Activated CD4-positive, alpha-beta memory T cell treated with anti-CD3 and anti-CD28 coated beads, Interleukin-2, amount 10 ng/mL, durations not matched to agents 7 days and 5 days (primary cell): ENCODE data around the gene WDR89. TPM values are rescaled to one million over a fixed set of nuclear protein-coding genes. Genes with fewer than 3 reads are reported as not detected.
"Not testable (repeated sequence)": the region's sequence is repeated elsewhere in the genome, so short reads cannot be mapped to it uniquely, and the experiment has no call there.

Source experiments
- CTCF ChIA-PET: fragments of 350-600 bp; sonication (Branson Sonifier 250); formaldehyde crosslinking; loops from one replicate; lab custom pipeline; 2021; ENCODE audit warnings: antibody characterized with exemption, inconsistent platforms; lab: Charles Lee
- POLR2A ChIA-PET: fragments of 350-600 bp; sonication (Branson Sonifier 250); formaldehyde crosslinking; loops from one replicate; lab custom pipeline; 2021; ENCODE audit warnings: antibody characterized with exemption; lab: Charles Lee
- DNase-seq: peaks from one replicate; pipeline ENCODE4 v3.0.0-alpha.2; 2020
- H3K27ac Mint-ChIP-seq: one replicate; pipeline ENCODE4 v1.8.0; 2021; ENCODE audit warnings: mild to moderate bottlenecking, mixed read lengths
- H3K27me3 Mint-ChIP-seq: one replicate; pipeline ENCODE4 v1.8.0; 2021; ENCODE audit warnings: mixed read lengths
- H3K36me3 Mint-ChIP-seq: one replicate; pipeline ENCODE4 v1.8.0; 2021; ENCODE audit warnings: low read depth, mixed read lengths
- H3K4me1 Mint-ChIP-seq: one replicate; pipeline ENCODE4 v1.8.0; 2021; ENCODE audit warnings: mixed read lengths
- H3K4me3 Mint-ChIP-seq: one replicate; pipeline ENCODE4 v1.8.0; 2021; ENCODE audit warnings: mild to moderate bottlenecking, mixed read lengths
- H3K9me3 Mint-ChIP-seq: one replicate; pipeline ENCODE4 v1.8.0; 2021; ENCODE audit warnings: mixed read lengths
- total RNA-seq, 2 experiments: library from RNA; stranded (reverse); gene quantifications; one replicate each; pipeline ENCODE4 v1.2.3, GENCODE V29; 2021

The WDR89 gene
- total RNA-seq, 2 experiments from 2014 or later: 20.1 to 21.9 TPM

GRCh38 chr14:63611078-63611477, 30.6 kb downstream of the WDR89 start:
- H3K9me3 Mint-ChIP-seq: no peaks in the 10 kb centered on the region
- POLR2A ChIA-PET: no interaction called here
- H3K36me3 Mint-ChIP-seq: peaks cover 31% of the 10 kb centered on the region
- H3K4me1 Mint-ChIP-seq: peaks cover 10% of the 10 kb centered on the region
- no peak for DNase-seq
- H3K4me3 Mint-ChIP-seq: no peak overlapping the region
- CTCF ChIA-PET: interaction anchor here (0.7 kb wide), 2 partner anchors 31 to 73 kb away, joined by 4 to 5 read pairs; no protein-coding TSS in a partner anchor
- H3K27me3 Mint-ChIP-seq: no peaks in the 10 kb centered on the region
- H3K27ac Mint-ChIP-seq: no peak overlapping the region

GRCh38 chr14:63605041-63605532, 36.6 kb downstream of the WDR89 start:
- DNase-seq: no peak
- H3K4me1 Mint-ChIP-seq: no peaks in the 10 kb centered on the region
- H3K27ac Mint-ChIP-seq: no peak overlapping the region
- no peak overlapping the region for H3K4me3 Mint-ChIP-seq
- ChIA-PET CTCF (no interaction called here), POLR2A (no interaction called here)
- no peaks in the 10 kb centered on the region for H3K9me3 Mint-ChIP-seq
- no peaks in the 10 kb centered on the region for H3K27me3 Mint-ChIP-seq
- H3K36me3 Mint-ChIP-seq: peaks cover 30% of the 10 kb centered on the region

- ChIA-PET POLR2A (no interaction called here), CTCF (no interaction called here)
- no peaks in the 10 kb centered on the region for H3K4me1 Mint-ChIP-seq
These were observed 37.0 kb downstream of the WDR89 start for GRCh38 chr14:63604626-63605025.

GRCh38 chr14:63603749-63604277, 37.9 kb downstream of the WDR89 start:
- no peaks in the 10 kb centered on the region for H3K4me1 Mint-ChIP-seq
- H3K27me3 Mint-ChIP-seq: no peaks in the 10 kb centered on the region
- H3K9me3 Mint-ChIP-seq: peaks cover 5% of the 10 kb centered on the region
- H3K4me3 Mint-ChIP-seq: no peak overlapping the region
- no peak overlapping the region for H3K27ac Mint-ChIP-seq
- DNase-seq: no peak
- H3K36me3 Mint-ChIP-seq: peaks cover 36% of the 10 kb centered on the region
- POLR2A ChIA-PET: no interaction called here
- CTCF ChIA-PET: no interaction called here

More at GRCh38 chr14:63604626-63605025, 37.0 kb downstream of the WDR89 start:
- no peak for DNase-seq
- peaks cover 29% of the 10 kb centered on the region for H3K36me3 Mint-ChIP-seq
- no peak overlapping the region for H3K4me3 Mint-ChIP-seq
- no peak overlapping the region for H3K27ac Mint-ChIP-seq
- no peaks in the 10 kb centered on the region for H3K9me3 Mint-ChIP-seq
- no peaks in the 10 kb centered on the region for H3K27me3 Mint-ChIP-seq

GRCh38 chr14:63598807-63599206, 42.9 kb downstream of the WDR89 start:
- Mint-ChIP-seq H3K4me1 (peaks cover 3% of the 10 kb centered on the region), H3K4me3 (no peak overlapping the region), H3K9me3 (peaks cover 29% of the 10 kb centered on the region), H3K36me3 (peaks cover 61% of the 10 kb centered on the region), H3K27me3 (no peaks in the 10 kb centered on the region), H3K27ac (no peak overlapping the region)
- POLR2A ChIA-PET: no interaction called here
- CTCF ChIA-PET: interaction anchor here (1.8 kb wide), 1 partner anchor 171 kb away, joined by 4 read pairs; no protein-coding TSS in a partner anchor
- DNase-seq: no peak

- POLR2A ChIA-PET: no interaction called here
- Mint-ChIP-seq H3K27me3 (no peaks in the 10 kb centered on the region), H3K36me3 (peaks cover 55% of the 10 kb centered on the region), H3K9me3 (peaks cover 31% of the 10 kb centered on the region), H3K4me3 (no peak overlapping the region), H3K27ac (no peak overlapping the region), H3K4me1 (peaks cover 3% of the 10 kb centered on the region)
- CTCF ChIA-PET: interaction anchor here (1.8 kb wide), 1 partner anchor 173 kb away, joined by 4 read pairs; no protein-coding TSS in a partner anchor
- no peak for DNase-seq
These were observed 44.5 kb downstream of the WDR89 start for GRCh38 chr14:63596998-63597658.

- Mint-ChIP-seq H3K4me3 (no peak overlapping the region), H3K4me1 (peaks cover 3% of the 10 kb centered on the region), H3K9me3 (peaks cover 31% of the 10 kb centered on the region), H3K36me3 (peaks cover 44% of the 10 kb centered on the region), H3K27ac (no peak overlapping the region), H3K27me3 (no peaks in the 10 kb centered on the region)
- POLR2A ChIA-PET: no interaction called here
- DNase-seq: no peak
- CTCF ChIA-PET: no interaction called here
These were observed 47.0 kb downstream of the WDR89 start for GRCh38 chr14:63594455-63595372.

- POLR2A ChIA-PET, H3K36me3 Mint-ChIP-seq, H3K9me3 Mint-ChIP-seq, H3K4me1 Mint-ChIP-seq, H3K27ac Mint-ChIP-seq, H3K27me3 Mint-ChIP-seq, CTCF ChIA-PET, H3K4me3 Mint-ChIP-seq, DNase-seq: not testable (repeated sequence)
These were observed 58.6 kb downstream of the WDR89 start for GRCh38 chr14:63583046-63583445.

- Mint-ChIP-seq H3K27me3 (peaks cover 1% of the 10 kb centered on the region), H3K27ac (no peak overlapping the region), H3K36me3 (no peaks in the 10 kb centered on the region), H3K4me1 (no peaks in the 10 kb centered on the region), H3K4me3 (no peak overlapping the region), H3K9me3 (no peaks in the 10 kb centered on the region)
- ChIA-PET CTCF (no interaction called here), POLR2A (no interaction called here)
- DNase-seq: no peak
These were observed 60.2 kb downstream of the WDR89 start for GRCh38 chr14:63581491-63581890.

GRCh38 chr14:63578300-63578699, 63.4 kb downstream of the WDR89 start:
- Mint-ChIP-seq H3K9me3 (no peaks in the 10 kb centered on the region), H3K4me3 (no peak overlapping the region), H3K27ac (no peak overlapping the region), H3K36me3 (no peaks in the 10 kb centered on the region), H3K4me1 (no peaks in the 10 kb centered on the region), H3K27me3 (peaks cover 1% of the 10 kb centered on the region)
- CTCF ChIA-PET: no interaction called here
- POLR2A ChIA-PET: no interaction called here
- DNase-seq: no peak

GRCh38 chr14:63573581-63573980, 68.1 kb downstream of the WDR89 start:
- no peaks in the 10 kb centered on the region for H3K4me1 Mint-ChIP-seq
- CTCF ChIA-PET: no interaction called here
- no peaks in the 10 kb centered on the region for H3K9me3 Mint-ChIP-seq
- no peak overlapping the region for H3K27ac Mint-ChIP-seq
- H3K36me3 Mint-ChIP-seq: no peaks in the 10 kb centered on the region
- POLR2A ChIA-PET: no interaction called here
- no peak overlapping the region for H3K4me3 Mint-ChIP-seq
- H3K27me3 Mint-ChIP-seq: peaks cover 3% of the 10 kb centered on the region
- no peak for DNase-seq

- H3K27me3 Mint-ChIP-seq: peaks cover 15% of the 10 kb centered on the region
- ChIA-PET POLR2A (no interaction called here), CTCF (no interaction called here)
- H3K36me3 Mint-ChIP-seq: no peaks in the 10 kb centered on the region
- no peak overlapping the region for H3K4me3 Mint-ChIP-seq
- H3K4me1 Mint-ChIP-seq: no peaks in the 10 kb centered on the region
- H3K9me3 Mint-ChIP-seq: no peaks in the 10 kb centered on the region
- no peak for DNase-seq
- no peak overlapping the region for H3K27ac Mint-ChIP-seq
These were observed 76.2 kb downstream of the WDR89 start for GRCh38 chr14:63565448-63565847.

GRCh38 chr14:63564318-63564717, 77.4 kb downstream of the WDR89 start:
- Mint-ChIP-seq H3K4me1 (no peaks in the 10 kb centered on the region), H3K36me3 (no peaks in the 10 kb centered on the region), H3K27ac (no peak overlapping the region), H3K4me3 (no peak overlapping the region), H3K27me3 (peaks cover 15% of the 10 kb centered on the region), H3K9me3 (no peaks in the 10 kb centered on the region)
- DNase-seq: no peak
- ChIA-PET CTCF (no interaction called here), POLR2A (no interaction called here)
